BJ (cell line): ENCODE measurements around the gene FZD10. TPM values are rescaled to one million over a fixed set of nuclear protein-coding genes. Genes with fewer than 3 reads are reported as not detected.

Experiments
- CTCF ChIA-PET: fragments of 350-600 bp; formaldehyde crosslinking; extraction: SDS; loops from one replicate; lab custom pipeline; 2021; ENCODE audit warnings: antibody characterized with exemption, inconsistent platforms; lab: Yijun Ruan, JAX
- POLR2A ChIA-PET: fragments of 300-600 bp; sonication (Branson Sonifier 250); formaldehyde crosslinking; extraction: SDS; loops from one replicate; lab custom pipeline; 2021; ENCODE audit warnings: antibody characterized with exemption; lab: Charles Lee
- DNase-seq: peaks from one replicate; pipeline ENCODE4 v3.0.0-alpha.2; 2011; ENCODE audit warnings: low read depth
- H3K27me3 ChIP-seq: 2 replicates; pipeline ENCODE4 v1.6.0; 2011; ENCODE audit warnings: low read length; ENCODE audit not compliant: control insufficient read depth, insufficient read depth
- H3K36me3 ChIP-seq: 2 replicates; pipeline ENCODE4 v1.5.1; 2011; ENCODE audit warnings: low read length; ENCODE audit not compliant: control insufficient read depth, insufficient read depth
- H3K4me3 ChIP-seq: 2 replicates; pipeline ENCODE4 v1.5.1; 2011; ENCODE audit warnings: low read depth, mild to moderate bottlenecking, control low read depth, low read length
- polyA plus RNA-seq: library from polyadenylated mRNA; depleted of rRNA; stranded (reverse); fragments of >200 nt; gene quantifications from 2 replicates; pipeline ENCODE4 v1.2.3, GENCODE V29; 2011
- TF ChIP-seq, protein P1 (sequence below): IDR thresholded peaks from 2 replicates; pipeline ENCODE4 v1.5.1; 2011; ENCODE audit warnings: low read depth, mild to moderate bottlenecking, control low read depth, inconsistent platforms, low read length, moderate library complexity; ENCODE audit not compliant: insufficient read depth

Gene FZD10
- polyA plus RNA-seq, 1 experiment: not detected

DNA sequence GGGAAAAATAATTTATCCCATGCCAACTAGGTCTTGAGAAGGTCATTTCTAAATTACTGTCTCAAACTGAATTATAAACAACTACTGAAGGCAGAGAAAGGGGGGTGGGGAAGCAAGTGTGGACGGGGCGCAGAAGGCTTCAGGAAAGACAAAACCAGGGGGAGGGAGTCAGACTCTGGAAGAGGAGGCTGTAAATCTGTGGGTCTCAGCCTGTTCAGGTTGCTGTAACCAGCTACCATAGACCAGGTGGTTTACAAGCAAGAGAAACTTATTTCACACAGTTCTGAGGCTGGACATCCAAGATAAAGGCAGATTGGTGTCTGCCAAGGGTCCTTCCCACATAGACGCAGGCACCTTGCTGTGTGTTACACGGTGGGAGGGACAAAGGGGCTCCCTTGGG lies 39.9 kb upstream of the FZD10 start:
- Histone ChIP-seq H3K27me3 (no peaks in the 10 kb centered on the region), H3K36me3 (no peaks in the 10 kb centered on the region), H3K4me3 (no peak overlapping the region)
- ChIA-PET CTCF (no interaction called here), POLR2A (no interaction called here)
- TF ChIP-seq, protein P1, sequence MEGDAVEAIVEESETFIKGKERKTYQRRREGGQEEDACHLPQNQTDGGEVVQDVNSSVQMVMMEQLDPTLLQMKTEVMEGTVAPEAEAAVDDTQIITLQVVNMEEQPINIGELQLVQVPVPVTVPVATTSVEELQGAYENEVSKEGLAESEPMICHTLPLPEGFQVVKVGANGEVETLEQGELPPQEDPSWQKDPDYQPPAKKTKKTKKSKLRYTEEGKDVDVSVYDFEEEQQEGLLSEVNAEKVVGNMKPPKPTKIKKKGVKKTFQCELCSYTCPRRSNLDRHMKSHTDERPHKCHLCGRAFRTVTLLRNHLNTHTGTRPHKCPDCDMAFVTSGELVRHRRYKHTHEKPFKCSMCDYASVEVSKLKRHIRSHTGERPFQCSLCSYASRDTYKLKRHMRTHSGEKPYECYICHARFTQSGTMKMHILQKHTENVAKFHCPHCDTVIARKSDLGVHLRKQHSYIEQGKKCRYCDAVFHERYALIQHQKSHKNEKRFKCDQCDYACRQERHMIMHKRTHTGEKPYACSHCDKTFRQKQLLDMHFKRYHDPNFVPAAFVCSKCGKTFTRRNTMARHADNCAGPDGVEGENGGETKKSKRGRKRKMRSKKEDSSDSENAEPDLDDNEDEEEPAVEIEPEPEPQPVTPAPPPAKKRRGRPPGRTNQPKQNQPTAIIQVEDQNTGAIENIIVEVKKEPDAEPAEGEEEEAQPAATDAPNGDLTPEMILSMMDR: no peak
- no peak for DNase-seq

DNA sequence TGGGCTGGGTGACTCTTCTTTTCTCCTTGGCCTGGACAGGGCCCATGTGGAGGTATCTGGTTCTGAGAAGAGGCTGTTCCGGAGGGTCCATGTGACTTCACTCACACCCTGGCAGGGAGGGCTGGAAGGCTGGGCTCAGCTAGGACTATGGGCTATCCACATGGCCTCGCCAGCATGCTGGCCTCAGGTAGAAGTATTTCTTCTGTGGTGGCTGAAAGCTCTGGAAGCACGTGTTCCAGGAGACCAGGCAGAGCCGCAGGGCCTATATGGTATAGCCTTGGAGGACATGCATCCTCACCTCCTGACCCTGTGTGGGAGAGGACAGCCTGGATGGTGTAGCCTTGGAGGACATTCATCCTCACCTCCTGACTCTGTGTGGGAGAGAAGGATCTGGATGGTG lies 38.2 kb upstream of the FZD10 start:
- TF ChIP-seq, protein P1: no peak
- POLR2A ChIA-PET: no interaction called here
- Histone ChIP-seq H3K4me3 (no peak overlapping the region), H3K27me3 (no peaks in the 10 kb centered on the region), H3K36me3 (no peaks in the 10 kb centered on the region)
- CTCF ChIA-PET: no interaction called here
- DNase-seq: no peak

DNA sequence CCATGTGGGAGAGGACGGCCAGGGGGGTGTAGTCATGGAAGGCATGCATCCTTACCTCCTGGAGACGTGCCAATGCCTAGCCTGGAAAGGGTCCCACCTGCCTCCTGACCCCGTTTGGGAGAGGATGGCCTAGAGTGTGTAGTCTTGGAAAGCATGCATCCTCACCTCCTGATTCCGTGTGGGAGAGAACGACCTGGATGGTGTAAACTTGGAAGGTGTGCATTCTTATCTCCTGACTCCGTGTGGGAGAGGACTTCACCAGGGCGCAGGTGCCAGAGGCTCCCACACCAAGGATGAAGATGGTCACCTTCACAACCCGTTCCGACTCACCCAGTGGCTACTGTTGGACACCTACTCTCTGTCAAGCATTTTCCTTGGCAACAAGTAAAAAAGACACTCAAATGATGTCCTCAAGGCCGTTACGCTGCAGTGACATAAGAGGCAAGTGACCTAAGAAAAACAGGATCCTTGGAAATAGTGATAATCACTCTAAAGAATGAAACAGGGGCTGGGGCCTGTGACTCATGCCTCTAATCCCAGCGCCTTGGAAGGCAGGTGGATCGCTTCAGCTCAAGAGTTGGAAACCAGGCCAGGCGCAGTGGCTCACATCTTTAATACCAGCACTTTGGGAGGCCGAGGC lies 37.5 kb upstream of the FZD10 start:
- TF ChIP-seq, protein P1: no peak
- no peak overlapping the region for H3K4me3 ChIP-seq
- no peaks in the 10 kb centered on the region for H3K27me3 ChIP-seq
- ChIA-PET POLR2A (no interaction called here), CTCF (no interaction called here)
- no peak for DNase-seq
- no peaks in the 10 kb centered on the region for H3K36me3 ChIP-seq

DNA sequence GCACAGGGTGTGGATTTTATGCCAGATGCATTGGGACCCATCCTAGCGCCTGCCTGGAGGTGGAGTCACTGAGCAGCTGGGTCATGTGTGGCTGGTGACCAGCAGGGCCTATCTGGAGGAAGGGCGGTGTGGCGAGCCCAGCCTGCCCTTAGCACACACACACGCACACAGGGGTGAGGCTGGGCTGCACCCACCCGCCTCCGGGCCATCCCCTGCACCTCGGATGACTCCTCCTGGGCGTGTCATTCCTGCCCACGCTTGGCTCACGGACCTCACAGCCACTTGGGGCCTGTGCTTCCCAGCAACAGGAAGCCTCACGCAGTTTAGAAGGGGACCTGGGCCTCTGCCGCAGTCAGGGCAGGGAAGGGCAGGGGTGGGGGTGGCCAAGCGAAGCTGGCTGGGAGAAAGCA lies 36.2 kb upstream of the FZD10 start:
- H3K4me3 ChIP-seq: no peak overlapping the region
- POLR2A ChIA-PET: no interaction called here
- TF ChIP-seq, protein P1: no peak
- DNase-seq: no peak
- CTCF ChIA-PET: no interaction called here
- H3K36me3 ChIP-seq: no peaks in the 10 kb centered on the region
- no peaks in the 10 kb centered on the region for H3K27me3 ChIP-seq

DNA sequence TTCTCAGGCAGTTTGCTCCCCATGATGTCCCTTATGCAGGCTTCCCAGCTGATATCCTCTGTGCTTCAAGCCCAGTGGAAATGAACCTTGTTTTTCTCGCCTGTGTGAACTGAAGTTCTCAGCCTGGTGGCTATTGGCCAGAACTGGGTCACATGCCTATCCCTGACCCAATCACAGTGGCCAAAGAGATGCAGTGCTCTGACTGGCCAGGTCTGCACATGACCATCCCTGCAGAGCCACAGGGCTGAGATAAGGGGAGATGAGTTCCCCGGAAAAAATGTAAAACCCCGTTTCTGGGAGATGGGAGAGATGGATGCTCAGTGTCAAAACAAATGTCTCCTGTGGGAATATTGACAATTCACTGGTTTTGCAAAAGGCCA lies 34.7 kb upstream of the FZD10 start:
- H3K36me3 ChIP-seq: no peaks in the 10 kb centered on the region
- CTCF ChIA-PET: no interaction called here
- TF ChIP-seq, protein P1: no peak
- POLR2A ChIA-PET: no interaction called here
- H3K4me3 ChIP-seq: no peak overlapping the region
- no peak for DNase-seq
- no peaks in the 10 kb centered on the region for H3K27me3 ChIP-seq
